MM.1S (cell line): Measurements from ENCODE around the gene EPHB6.

ENCODE experiments used
- DNase-seq: peaks from one replicate; pipeline ENCODE4 v3.0.0-alpha.2; 2015
- H2AFZ ChIP-seq: fragments of 300-600 bp; sonication (generic); 2 replicates; pipeline ENCODE4 v1.6.0; 2016; ENCODE audit warnings: antibody characterized with exemption, low read length
- H3F3A ChIP-seq: fragments of 300-600 bp; sonication (generic); 2 replicates; pipeline ENCODE4 v1.6.1; 2016; ENCODE audit warnings: mild to moderate bottlenecking, antibody characterized with exemption, low read length, moderate library complexity, mixed read lengths; ENCODE audit not compliant: insufficient read depth
- H3K27ac ChIP-seq: fragments of 300-600 bp; sonication (generic); 2 replicates; pipeline ENCODE4 v1.5.1; 2016; ENCODE audit warnings: mild to moderate bottlenecking, low read length
- H3K27me3 ChIP-seq: fragments of 300-600 bp; sonication (generic); replicated peaks from 2 replicates; pipeline ENCODE4 v1.6.0; 2016; ENCODE audit warnings: low read length; ENCODE audit not compliant: insufficient read depth
- H3K36me3 ChIP-seq: fragments of 300-600 bp; sonication (generic); replicated peaks from 2 replicates; pipeline ENCODE4 v1.6.1; 2016; ENCODE audit warnings: mild to moderate bottlenecking, low read length, mixed read lengths; ENCODE audit not compliant: insufficient read depth
- H3K4me1 ChIP-seq: fragments of 300-600 bp; sonication (generic); 2 replicates; pipeline ENCODE4 v1.6.1; 2016; ENCODE audit warnings: low read length, mixed read lengths
- H3K4me2 ChIP-seq: fragments of 300-600 bp; sonication (generic); 2 replicates; pipeline ENCODE4 v1.6.0; 2016; ENCODE audit warnings: low read depth, low read length
- H3K4me3 ChIP-seq: fragments of 300-600 bp; sonication (generic); 2 replicates; pipeline ENCODE4 v1.5.1; 2016; ENCODE audit warnings: low read length, mixed read lengths
- H3K79me2 ChIP-seq: fragments of 300-600 bp; sonication (generic); 2 replicates; pipeline ENCODE4 v1.6.1; 2016; ENCODE audit warnings: mixed run types, low read length, mixed read lengths
- H3K9ac ChIP-seq: fragments of 300-600 bp; sonication (generic); 2 replicates; pipeline ENCODE4 v1.6.1; 2016; ENCODE audit warnings: low read length, mixed read lengths
- H3K9me2 ChIP-seq: fragments of 300-600 bp; sonication (generic); replicated peaks from 2 replicates; pipeline ENCODE4 v1.6.1; 2016; ENCODE audit warnings: mild to moderate bottlenecking, low read length, mixed read lengths; ENCODE audit not compliant: insufficient read depth
- H3K9me3 ChIP-seq: fragments of 300-600 bp; sonication (generic); replicated peaks from 2 replicates; pipeline ENCODE4 v1.6.1; 2016; ENCODE audit warnings: mild to moderate bottlenecking, low read length, mixed read lengths; ENCODE audit not compliant: insufficient read depth
- H4K20me1 ChIP-seq: fragments of 300-600 bp; sonication (generic); 2 replicates; pipeline ENCODE4 v1.6.1; 2016; ENCODE audit warnings: mild to moderate bottlenecking, low read length, moderate library complexity, mixed read lengths; ENCODE audit not compliant: insufficient read depth
- CTCF ChIP-seq: fragments of 300-600 bp; sonication (generic); IDR thresholded peaks from 2 replicates; pipeline ENCODE4 v1.5.1; 2016; ENCODE audit warnings: antibody characterized with exemption, low read length, mixed read lengths
- EZH2 ChIP-seq: fragments of 300-600 bp; sonication (generic); optimal IDR thresholded peaks from 2 replicates; pipeline ENCODE3; 2017; ENCODE audit warnings: low read depth, mild to moderate bottlenecking, antibody characterized with exemption, low read length, mixed read lengths
- EZH2phosphoT487 ChIP-seq: fragments of 300-600 bp; sonication (generic); IDR thresholded peaks from 2 replicates; pipeline ENCODE4 v1.6.1; 2018; ENCODE audit warnings: antibody characterized with exemption, low read length

The EPHB6 gene

GRCh38 chr7:142809671-142810070, 45.2 kb upstream of the EPHB6 start:
- Histone ChIP-seq H3K4me2 (peak overlapping the region; percentile 80), H3K9ac (peak overlapping the region; percentile 61), H4K20me1 (no peaks in the 10 kb centered on the region), H3K4me3 (peak overlapping the region; percentile 31), H3K9me2 (no peaks in the 10 kb centered on the region), H3K27me3 (no peaks in the 10 kb centered on the region), H2AFZ (peak overlapping the region; percentile 17), H3K79me2 (no peaks in the 10 kb centered on the region), H3K27ac (peak overlapping the region; percentile 93), H3K36me3 (no peaks in the 10 kb centered on the region), H3K4me1 (peaks cover 47% of the 10 kb centered on the region), H3K9me3 (no peaks in the 10 kb centered on the region), H3F3A (peaks cover 34% of the 10 kb centered on the region)
- DNase-seq, result peak; percentile 42
- no peak for TF ChIP-seq EZH2

GRCh38 chr7:142811154-142811737, 43.6 kb upstream of the EPHB6 start:
- Histone ChIP-seq H3F3A (peaks cover 34% of the 10 kb centered on the region), H3K27ac (no peak overlapping the region), H3K4me3 (no peak overlapping the region), H4K20me1 (no peaks in the 10 kb centered on the region), H3K9me3 (no peaks in the 10 kb centered on the region), H3K9me2 (no peaks in the 10 kb centered on the region), H3K36me3 (no peaks in the 10 kb centered on the region), H3K4me2 (0 out of 2 replicates have a peak overlapping the region, but pooled peaks have one; percentile 8), H3K9ac (no peak overlapping the region), H3K27me3 (no peaks in the 10 kb centered on the region), H2AFZ (no peak overlapping the region), H3K4me1 (peaks cover 43% of the 10 kb centered on the region), H3K79me2 (no peaks in the 10 kb centered on the region)
- peak; percentile 84 for DNase-seq
- no peak for TF ChIP-seq EZH2
- peak; percentile 84 for TF ChIP-seq CTCF

- H3K79me2 ChIP-seq, result no peaks in the 10 kb centered on the region
- H3K4me1 ChIP-seq, result peaks cover 29% of the 10 kb centered on the region
Observed at GRCh38 chr7:142812437-142813215, 42.2 kb upstream of the EPHB6 start.

More at GRCh38 chr7:142812437-142813215, 42.2 kb upstream of the EPHB6 start:
- Histone ChIP-seq H3K36me3 (no peaks in the 10 kb centered on the region), H3K9me3 (no peaks in the 10 kb centered on the region), H3F3A (peaks cover 29% of the 10 kb centered on the region), H3K9me2 (no peaks in the 10 kb centered on the region), H3K4me3 (no peak overlapping the region), H3K9ac (no peak overlapping the region), H3K27me3 (no peaks in the 10 kb centered on the region), H2AFZ (no peak overlapping the region), H4K20me1 (no peaks in the 10 kb centered on the region), H3K27ac (no peak overlapping the region), H3K4me2 (no peak overlapping the region)
- no peak for TF ChIP-seq CTCF
- TF ChIP-seq EZH2, result no peak
- TF ChIP-seq EZH2phosphoT487, result no peak
- no peak for DNase-seq
